ENCODE results near the gene GPC5.

GPC5 gene

GRCh38 chr13:92913840-92914239 is 1515.4 kb downstream of the GPC5 start:
- no peak for DNase-seq (ENCODE audit: low read depth in 2 of 2)
- no peak for TF ChIP-seq CTCF (IDR thresholded peaks at IDR 0.05; ENCODE audit: low read depth, low read length)

More at GRCh38 chr13:92913840-92914239, 1515.4 kb downstream of the GPC5 start:
- no peak overlapping the region for H3K4me3 ChIP-seq (replicated peaks in 1 of 2; ENCODE audit: low read depth in 2 of 2, low read length in 2 of 2)

All from cardiac fibroblast (primary cell).